SW480 (cell line): ENCODE data around the gene PLCB1.

Experiments used
- DNase-seq: peaks from one replicate; pipeline ENCODE4 v3.0.0-alpha.2; 2016; ENCODE audit warnings: low spot score

PLCB1 gene

DNA sequence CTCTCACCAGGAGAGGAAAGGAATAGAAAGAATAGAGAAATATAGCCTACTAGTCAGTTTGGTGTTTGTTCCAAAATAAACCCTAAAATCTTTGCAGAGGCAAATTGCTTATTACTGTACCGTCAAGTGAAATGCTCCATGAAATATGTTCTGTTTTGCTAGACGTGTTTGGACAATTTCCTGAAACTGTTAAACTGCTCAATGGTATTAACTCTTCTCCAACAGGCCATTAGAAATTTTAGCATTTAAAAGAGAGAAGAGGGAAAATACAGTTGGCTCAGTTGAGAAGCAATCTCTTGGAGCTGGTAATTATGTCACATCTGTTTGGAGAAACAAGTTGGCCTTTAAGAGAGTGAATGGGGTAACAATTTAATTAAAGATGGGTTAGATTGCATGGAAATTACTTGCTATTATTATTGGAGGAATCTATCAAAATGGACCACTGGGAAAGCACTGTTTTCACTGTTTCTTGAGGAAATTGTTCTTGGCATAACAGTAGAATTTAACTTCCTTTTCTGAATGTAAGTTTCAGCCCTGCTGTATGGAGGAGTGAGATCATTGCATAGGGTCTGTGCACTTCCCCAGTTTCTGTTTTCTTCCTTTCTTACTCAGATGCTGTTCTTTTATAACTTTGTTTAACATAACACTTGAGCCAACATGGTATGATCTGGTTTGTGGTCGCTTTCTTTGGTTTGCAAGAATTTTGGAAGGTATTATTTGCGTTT lies 373.6 kb downstream of the PLCB1 start:
- DNase-seq: no peak

DNA sequence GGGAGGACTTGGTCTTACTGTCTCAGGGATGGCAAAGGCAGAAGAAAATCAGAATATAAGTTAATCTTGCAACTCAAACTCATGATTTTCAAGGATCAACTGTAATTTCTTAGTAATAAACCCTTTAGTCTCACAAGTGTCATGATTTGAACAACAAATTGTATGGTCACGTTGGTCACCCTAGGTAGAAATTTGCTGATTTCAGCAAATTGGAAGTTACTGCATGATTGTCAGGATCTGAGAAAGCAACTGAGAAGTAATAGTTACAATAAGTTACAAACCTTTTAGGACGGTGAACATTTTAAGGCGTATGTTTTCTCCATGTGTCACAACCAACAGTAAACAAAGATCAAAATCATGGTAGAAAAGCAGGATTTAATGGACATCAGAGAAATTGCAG lies 375.2 kb downstream of the PLCB1 start:
- no peak for DNase-seq

DNA sequence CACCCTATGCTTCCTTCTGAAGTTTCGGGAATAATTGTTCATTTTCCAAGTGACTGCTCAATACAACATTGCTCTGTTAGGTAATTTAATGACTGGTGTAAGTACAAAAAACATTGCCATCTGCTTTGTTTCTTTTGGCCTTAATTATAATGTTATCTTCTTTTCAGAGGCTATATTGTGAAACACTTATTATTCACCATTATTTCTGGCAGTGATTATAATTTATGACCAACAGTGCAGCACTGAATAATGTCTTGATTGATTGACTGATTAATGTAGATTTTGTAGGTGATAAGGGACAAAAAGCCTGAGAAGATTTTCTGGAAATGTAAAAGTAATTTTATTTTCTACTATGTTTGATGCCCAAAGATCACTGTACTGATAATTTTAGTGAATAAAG lies 377.7 kb downstream of the PLCB1 start:
- no peak for DNase-seq

DNA sequence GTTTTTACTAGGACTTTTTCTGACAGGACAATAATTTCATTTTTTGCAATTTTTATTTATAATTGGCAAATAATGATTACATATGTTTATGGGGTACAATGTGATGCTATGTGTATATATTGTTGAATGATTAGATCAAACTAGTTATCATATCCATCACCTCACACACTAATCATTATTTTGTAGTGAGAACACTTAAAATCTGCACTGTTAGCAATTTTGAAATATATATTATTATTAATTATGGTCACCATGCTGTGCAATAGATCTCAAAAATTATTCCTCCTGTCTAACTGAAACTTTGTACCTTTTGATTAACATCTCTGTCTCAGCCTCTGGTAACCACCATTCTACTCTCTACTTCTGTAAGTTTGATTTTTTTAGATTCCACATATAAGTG lies 378.7 kb downstream of the PLCB1 start:
- DNase-seq: no peak

DNA sequence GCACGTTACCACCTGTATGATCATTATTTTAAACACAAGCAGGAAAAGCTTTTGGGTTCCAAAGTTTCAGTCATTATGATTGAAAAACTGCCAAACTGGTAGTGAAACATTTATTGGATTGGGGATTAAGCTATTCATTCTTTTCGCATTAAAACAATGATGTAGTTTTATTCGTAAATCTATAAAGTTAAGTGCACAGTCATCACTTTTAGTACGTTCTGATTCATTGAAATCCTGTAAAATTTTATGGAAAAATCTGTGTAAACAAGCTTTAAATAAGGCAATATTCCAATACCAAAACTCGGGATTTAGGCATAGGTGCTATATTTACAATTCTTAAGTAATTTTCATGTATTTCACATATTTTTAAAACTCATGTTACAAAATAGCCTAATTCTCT lies 379.9 kb downstream of the PLCB1 start:
- DNase-seq: no peak

DNA sequence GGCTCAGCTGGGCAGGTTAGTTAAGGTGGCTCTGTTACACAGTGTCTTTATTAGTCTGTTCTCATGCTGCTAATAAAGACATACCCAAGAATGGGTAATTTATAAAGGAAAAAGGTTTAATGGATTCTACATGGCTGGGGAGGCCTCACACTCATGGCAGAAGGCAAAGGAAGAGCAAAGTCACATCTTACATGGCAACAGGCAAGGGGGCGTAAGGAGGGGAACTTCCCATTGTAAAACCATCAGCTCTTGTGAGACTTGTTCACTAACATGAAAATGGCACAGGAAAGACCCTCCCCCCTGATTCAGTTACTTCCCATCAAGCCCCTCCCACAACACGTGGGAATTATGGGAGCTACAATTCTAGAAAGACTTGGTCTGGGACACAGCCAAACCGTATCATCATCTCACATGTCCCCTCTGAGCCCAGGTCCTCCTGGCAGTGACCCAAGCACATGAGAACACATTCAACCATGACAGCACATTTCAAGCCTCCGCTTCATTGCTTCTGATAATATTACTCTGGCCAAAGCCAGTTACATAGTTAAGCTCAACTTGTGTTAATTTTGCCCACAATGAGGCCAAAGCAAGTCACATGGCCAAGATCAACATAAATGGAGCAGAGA lies 383.9 kb downstream of the PLCB1 start:
- no peak for DNase-seq

DNA sequence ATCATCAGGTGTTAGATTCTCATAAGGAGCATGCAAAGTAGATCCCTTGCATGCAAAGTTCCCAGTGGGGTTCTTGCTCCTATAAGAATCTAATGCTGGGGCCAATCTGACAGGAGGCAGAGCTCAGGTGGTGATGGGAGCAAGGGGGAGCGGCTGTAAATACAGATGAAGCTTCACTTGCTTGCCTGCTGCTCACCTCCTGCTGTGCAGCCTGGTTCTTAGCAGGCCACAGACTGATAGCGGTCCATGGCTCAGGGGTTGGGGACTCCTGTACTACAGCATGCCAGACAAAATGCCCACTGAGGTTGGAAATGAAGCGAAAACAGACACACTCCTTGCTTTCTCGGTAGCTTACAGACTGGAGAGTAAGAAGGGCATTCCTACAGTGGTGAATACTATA lies 386.8 kb downstream of the PLCB1 start:
- no peak for DNase-seq

DNA sequence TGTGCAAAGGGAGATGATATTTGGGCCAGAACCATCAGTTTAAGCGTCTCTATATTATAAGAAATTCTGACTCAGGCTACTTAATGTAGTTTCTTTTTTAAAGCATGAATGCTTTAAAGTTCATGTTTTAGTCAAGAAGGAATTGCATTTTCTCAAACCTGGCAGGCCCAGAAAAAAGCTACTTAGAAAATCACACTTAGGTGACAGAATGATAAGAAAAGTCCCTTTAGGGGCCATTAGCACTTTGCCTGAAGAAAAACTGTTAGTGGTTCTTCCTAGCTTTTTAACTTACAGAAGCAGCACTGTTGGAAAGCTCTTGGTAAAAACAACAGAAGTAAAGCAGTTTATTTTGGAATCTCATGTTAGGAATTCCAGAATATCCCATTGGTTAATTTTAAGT lies 387.8 kb downstream of the PLCB1 start:
- DNase-seq: no peak

DNA sequence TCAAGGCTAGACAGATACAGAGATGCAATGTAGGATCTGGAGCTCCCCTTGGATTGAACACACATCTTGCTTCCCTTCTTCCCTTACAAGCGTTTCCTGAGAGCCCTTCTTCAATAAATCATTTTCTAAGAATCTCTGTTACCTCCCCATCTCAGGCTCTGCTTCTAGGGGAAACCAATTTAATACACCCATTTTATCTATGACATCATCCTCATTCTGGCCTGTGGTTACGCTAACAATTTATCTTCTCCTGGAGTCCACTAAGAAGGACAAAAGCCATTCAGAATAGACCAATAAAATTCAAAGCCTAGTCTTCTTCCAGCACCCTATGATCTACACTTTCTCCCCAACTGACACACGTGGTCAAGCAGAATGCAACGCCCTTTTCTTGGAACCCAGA lies 390.1 kb downstream of the PLCB1 start:
- no peak for DNase-seq

DNA sequence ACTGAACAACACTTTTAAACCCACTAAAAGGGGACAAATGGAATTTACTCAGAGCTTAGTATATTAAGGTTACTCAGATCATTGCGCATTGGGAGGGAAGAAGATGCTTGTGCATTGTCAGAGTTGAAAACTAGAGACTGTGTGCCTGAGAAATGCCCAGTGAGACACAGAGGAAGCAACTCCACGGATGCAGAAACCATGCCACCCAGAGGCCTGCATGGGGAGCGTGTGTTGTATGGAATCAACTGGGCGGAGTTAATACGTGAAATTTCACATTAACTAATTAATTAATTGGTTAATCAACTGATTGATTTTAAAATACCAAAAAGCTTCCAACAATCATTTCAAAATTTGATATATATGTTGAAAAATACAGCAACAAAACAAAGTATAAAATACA lies 391.6 kb downstream of the PLCB1 start:
- no peak for DNase-seq

DNA sequence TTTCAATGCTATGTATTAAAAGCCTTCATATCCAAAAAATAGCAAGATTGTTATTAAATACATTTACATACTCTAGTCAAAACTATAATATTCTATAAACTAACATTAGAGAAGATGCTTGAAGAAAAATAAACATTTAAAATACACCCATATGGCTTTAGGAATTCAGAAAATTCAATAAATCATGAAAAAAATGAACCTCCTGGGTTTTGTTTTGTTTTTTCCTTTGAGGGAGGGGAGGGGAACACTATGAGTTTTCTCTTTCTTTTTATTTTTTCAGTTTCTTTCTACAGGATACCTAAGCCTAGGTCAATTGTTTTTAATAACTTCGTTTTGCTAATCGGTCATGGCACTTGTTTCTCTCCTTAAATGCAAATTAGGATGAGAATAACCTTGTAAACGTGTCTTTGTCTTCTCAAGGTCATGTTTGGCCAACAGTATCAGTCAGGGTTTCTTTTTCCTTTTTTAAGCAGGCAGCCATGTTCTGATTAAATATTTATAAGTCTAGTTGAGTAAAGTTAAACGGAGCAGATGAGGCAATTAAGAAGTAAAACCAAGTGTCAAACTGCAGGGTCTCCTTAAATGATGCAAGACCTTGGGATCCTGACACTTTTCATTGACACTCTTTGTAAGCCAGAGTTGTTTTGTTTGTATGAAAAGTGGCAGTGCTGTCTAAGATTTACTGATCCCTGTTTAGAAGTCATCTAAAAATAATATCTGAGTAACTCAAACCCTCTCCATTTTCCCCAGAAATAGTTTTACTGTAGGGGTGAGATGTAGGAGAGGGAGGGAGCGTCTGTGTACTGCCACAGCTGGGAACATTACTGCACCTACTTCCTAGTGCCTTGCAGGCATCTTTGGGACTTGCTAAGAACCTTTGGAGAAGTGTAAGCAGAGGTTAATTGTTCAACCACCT lies 392.3 kb downstream of the PLCB1 start:
- no peak for DNase-seq

DNA sequence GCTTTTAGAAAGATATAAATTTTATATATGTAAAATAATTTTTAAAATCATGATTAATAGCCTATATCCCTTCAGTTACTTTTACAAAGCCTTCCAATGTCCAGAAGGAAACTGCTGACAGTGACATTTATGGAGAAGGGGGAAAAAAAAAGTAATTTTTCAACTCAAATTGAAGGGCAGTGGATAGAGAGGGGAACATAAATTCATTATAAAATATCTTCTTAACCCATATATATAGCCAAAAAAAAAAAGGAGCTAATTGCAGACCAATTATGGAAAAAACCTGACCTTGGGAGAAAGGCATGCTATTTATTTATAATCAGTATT lies 392.9 kb downstream of the PLCB1 start:
- DNase-seq: no peak

DNA sequence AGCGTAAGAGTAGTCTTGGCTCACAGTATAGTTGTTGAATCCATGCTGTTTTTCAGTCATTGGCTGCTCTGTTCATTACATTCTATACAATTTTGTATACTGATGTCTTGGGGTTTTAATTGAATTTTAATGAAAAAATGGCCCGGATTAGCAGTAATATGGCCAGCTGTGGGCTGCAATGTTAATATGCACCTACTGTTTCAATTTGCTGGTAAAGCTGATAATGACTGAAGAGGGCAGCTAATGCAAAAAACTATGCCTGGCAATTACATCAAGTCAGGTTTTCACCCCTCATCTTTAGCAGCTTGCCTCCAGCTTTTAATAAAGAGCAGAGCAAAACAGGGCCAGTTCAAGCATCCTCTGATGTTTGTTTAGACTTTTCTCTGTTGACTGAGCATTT lies 394.5 kb downstream of the PLCB1 start:
- no peak for DNase-seq

DNA sequence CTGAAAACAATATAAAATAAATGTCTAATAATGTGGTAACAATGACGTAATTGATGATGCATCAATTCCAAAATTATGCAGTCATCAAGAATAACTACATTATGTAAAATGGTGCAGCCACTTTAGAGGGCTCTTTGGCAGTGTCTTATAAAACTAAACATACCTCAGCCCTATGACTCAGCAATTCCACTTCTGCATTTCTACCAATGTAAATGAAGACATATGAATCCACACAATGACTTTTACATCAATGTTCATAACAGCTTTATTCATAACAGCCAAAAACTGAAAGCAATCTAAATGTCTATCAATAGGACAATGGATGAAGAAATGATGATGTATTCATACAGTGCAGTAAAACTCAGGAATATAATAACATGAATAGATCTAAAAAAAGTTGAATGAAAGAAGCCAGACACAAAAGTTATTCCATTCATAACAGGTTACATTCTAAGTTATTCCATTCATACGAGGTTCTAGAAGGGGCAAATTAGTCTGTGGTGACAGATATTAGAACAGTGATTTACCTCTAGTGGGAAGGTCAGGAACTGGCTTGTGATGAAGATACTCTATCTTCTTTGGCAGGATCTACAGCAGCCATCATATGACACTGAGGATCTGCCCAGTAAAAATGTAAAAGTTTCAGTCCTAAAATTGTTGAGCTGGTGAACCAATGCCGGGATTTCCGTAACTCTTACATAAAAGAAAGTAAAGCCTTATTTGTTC lies 396.1 kb downstream of the PLCB1 start:
- no peak for DNase-seq

DNA sequence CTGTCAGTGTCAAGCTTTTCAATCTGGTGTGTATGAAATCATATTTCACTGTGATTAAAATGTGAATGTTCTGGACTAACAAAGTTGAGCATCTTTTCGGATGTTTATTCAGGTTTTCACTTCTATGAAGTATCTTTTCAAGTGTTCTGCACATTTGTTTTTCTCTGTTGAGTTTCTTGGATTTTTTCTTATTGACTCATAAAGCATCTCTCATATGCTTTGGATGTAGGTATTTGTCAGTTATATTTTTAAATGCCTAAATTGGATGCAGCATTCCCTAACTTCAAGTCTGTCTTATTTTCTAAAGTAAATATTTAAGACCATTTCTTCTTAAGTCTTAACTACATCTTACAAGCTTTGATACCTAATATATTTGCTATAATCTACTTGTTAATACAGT lies 398.0 kb downstream of the PLCB1 start:
- no peak for DNase-seq

DNA sequence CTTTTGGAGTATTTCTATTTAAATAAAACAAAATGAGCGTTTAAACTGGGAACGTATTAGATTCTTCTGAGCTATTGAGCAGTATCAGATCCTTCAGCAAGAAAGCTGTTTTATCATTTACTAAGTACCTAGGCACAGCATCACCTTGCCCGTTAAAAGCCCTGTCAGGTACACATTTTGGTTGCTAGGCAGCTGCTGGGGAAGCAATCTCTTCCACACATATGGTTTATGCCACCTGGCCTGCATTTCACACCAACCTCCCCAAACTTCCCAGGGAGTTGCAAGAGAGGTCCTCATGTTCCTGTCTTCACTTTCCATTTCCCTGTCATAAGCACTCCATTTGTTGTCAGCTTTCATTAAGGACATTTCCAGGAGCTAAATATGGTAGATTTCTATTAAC lies 400.1 kb downstream of the PLCB1 start:
- no peak for DNase-seq

DNA sequence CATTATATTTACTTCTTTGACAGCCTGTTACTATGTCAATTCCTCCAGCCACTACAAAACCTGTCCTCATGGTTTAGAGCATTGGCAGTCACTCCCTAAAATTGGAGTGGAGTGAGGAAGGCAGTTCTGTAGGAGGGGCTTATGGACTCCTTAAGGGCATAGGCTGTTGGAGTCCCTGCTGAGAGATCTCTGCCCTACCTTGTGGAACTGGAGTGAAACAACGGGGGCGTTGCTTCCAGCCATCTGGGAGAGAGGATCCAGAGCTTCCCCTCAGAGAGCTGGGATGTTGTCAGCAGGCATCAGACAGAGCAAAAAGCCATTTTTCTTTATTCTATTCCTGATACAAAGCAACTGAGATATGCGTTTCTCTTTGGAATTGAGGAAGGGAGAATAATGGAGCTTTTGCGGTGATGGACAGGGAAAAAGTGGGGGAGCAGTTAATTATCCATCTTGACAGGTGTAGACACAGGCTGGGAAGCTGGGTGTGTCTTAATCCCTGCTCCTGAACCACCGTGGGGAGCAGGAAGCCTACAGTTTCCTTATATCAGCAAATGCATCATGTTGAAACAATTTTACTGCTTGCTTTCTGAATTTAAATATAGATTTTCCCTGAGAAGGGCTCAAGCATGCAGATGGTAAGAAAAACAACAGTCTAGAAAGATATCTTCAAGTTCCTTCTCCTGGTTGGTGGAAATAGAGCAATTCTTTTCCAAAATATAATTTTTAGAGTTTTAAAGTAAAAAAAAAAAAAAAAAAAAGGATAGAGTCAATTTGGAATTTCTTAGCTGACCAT lies 402.5 kb downstream of the PLCB1 start:
- peak; percentile 9 for DNase-seq

DNA sequence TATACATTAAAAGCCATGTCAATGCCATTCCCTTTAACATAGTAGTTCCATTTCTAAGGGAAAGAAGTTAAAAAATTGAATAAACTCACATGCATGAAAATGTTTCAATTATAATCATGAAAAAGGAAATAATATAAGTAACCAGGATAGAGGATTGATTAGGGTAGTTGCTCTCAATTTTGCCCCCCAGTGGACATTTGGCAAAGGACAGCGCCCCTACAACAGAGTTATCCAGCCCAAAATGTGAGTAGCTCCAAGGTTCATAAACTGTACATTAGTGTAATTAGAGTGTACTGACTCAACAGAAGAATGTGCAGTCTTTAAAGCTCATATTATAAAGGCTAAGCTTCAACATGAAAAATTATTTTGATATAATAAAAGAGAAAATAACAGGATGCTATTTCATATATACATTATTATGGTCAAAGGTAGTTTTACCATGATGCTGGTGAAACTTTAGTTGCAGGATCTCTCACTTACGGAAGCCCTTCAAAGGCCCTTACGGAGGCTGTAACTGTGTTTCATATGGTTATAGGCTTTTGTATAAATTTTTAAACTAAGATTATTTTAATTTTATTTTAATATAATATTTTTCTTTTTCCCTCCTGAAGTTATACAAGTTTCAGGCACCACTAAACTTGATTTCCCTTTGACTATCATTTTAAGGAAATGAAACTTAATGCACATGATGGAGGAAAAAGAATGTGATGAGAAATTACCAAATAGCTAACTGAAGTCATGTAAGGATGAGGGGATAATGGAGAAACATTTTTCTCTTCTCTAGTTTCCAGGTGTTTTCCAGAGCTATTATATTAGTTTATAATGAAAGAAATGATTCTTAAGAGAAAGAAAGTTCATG lies 403.6 kb downstream of the PLCB1 start:
- DNase-seq: peak; percentile 20

DNA sequence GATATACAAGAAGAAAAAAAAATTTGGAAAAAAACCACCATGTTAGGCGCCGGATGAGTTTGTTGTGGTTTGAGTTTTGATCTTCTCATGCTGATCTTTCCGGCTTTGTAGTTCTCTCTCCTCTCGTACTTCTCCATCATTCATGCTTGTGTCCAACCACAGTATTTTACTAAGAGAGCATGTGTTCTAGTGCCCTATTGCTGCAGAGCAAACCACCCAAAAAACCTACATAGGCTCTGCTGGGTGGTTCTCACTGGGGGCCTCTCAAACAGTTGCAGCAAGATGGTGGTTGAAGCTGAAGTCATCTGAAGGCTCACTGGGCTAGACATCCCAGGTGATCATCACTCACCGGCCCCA lies 404.2 kb downstream of the PLCB1 start:
- DNase-seq: no peak

DNA sequence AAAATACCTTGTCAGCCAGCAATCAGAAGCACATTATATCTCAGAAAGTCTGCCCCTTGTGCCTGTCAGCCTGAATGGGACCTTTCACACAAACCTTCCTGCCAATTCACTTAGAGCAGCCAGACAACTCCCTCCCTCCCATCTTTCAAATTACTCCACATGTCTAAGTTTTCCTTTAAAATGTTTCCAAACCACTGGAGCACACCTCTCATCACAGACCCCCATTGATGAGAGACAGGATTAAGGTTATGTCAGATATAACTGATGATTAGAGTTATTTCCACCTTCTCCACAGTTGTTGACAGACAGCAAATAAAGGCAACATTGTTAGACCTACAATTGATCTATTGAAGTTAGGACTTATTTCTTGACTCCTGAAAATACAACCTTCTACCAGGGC lies 408.4 kb downstream of the PLCB1 start:
- no peak for DNase-seq

DNA sequence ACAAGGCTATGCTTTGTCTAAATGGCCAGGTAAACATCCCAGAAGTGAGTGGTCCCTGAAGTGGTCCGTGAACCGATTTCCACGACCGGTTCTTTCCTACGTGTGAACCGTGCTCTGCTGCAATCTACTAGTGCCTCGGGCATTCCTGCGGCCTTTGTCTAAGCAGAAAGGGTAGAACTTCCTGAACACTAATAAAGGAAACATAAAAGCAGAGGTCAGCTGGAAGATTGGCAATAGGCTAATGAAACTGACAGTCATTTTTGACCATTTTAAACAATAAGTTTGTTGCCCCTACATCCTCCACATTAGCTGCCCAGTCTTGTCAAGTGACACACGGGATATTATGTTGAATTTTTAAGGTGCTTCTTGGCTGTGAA lies 410.0 kb downstream of the PLCB1 start:
- DNase-seq: no peak
